CD14-positive monocyte (primary cell): Measurements from ENCODE around the gene TJP2. TPM values are rescaled to one million over a fixed set of nuclear protein-coding genes. Genes with fewer than 3 reads are reported as not detected.

Experiments
- DNase-seq, 3 donors: peaks; one replicate each; pipeline ENCODE4 v3.0.0-alpha.2; 2011 to 2022
- H2AFZ ChIP-seq: 2 replicates; pipeline ENCODE4 v1.6.0; 2012; ENCODE audit warnings: mild to moderate bottlenecking, low read depth, low read length, inconsistent platforms; ENCODE audit not compliant: insufficient read depth, poor library complexity, severe bottlenecking
- H3K27ac ChIP-seq, 2 donors: 1 replicate in 1 of 2; 2 replicates in 1 of 2; pipeline ENCODE4 v1.5.1; 2012 to 2013; ENCODE audit warnings: low read length in 2 of 2, control low read depth in 1 of 2, inconsistent platforms in 1 of 2, low read depth in 1 of 2, mild to moderate bottlenecking in 1 of 2
- H3K27me3 ChIP-seq, 2 donors: one replicate each; pipeline versions ENCODE4 v1.6.0 to v1.6.1; 2011 to 2013; ENCODE audit warnings: low read length in 2 of 2; ENCODE audit not compliant: control insufficient read depth in 2 of 2, insufficient read depth in 2 of 2
- H3K36me3 ChIP-seq, 2 donors: replicated peaks in 1 of 2; 1 replicate in 1 of 2; 2 replicates in 1 of 2; pipeline versions ENCODE4 v1.5.1 to v1.6.1; 2012 to 2013; ENCODE audit warnings: low read length in 2 of 2, control low read depth in 1 of 2, inconsistent platforms in 1 of 2, mild to moderate bottlenecking in 1 of 2; ENCODE audit not compliant: insufficient read depth in 2 of 2, control insufficient read depth in 1 of 2
- H3K4me1 ChIP-seq, 2 donors: 1 replicate in 1 of 2; 2 replicates in 1 of 2; pipeline versions ENCODE4 v1.5.1 to v1.6.1; 2012 to 2013; ENCODE audit warnings: low read length in 2 of 2, control low read depth in 1 of 2, inconsistent platforms in 1 of 2, mild to moderate bottlenecking in 1 of 2, moderate library complexity in 1 of 2; ENCODE audit not compliant: insufficient read depth in 2 of 2, control insufficient read depth in 1 of 2
- H3K4me2 ChIP-seq: replicated peaks from 2 replicates; pipeline ENCODE3; 2012; ENCODE audit warnings: low read length, moderate library complexity, mild to moderate bottlenecking; ENCODE audit not compliant: poor library complexity, severe bottlenecking; ENCODE audit errors: extremely low read depth
- H3K4me3 ChIP-seq, 3 experiments: fragments of 200-600 bp in 1 of 3; sonication (generic) in 1 of 3; replicated peaks in 1 of 3; 1 replicate in 2 of 3; 2 replicates in 1 of 3; pipeline ENCODE4 v1.5.1; 2011 to 2013; ENCODE audit warnings: low read length in 3 of 3, mild to moderate bottlenecking in 3 of 3, control low read depth in 2 of 3, low read depth in 2 of 3, inconsistent platforms in 1 of 3, moderate library complexity in 1 of 3
- H3K79me2 ChIP-seq: 2 replicates; pipeline ENCODE4 v1.6.0; 2012; ENCODE audit warnings: mild to moderate bottlenecking, control low read depth, inconsistent platforms, low read length, moderate library complexity; ENCODE audit not compliant: insufficient read depth
- H3K9ac ChIP-seq: 2 replicates; pipeline ENCODE4 v1.6.0; 2017; ENCODE audit warnings: low read length, mild to moderate bottlenecking; ENCODE audit not compliant: insufficient read depth, poor library complexity, severe bottlenecking
- H3K9me3 ChIP-seq, 2 donors: replicated peaks in 1 of 2; 1 replicate in 1 of 2; 2 replicates in 1 of 2; pipeline versions ENCODE4 v1.5.1 to v1.6.1; 2012 to 2013; ENCODE audit warnings: low read length in 2 of 2, control low read depth in 1 of 2; ENCODE audit not compliant: control insufficient read depth in 1 of 2, insufficient read depth in 1 of 2
- H4K20me1 ChIP-seq: 2 replicates; pipeline ENCODE4 v1.6.0; 2012; ENCODE audit warnings: mild to moderate bottlenecking, low read length, control low read depth, moderate library complexity; ENCODE audit not compliant: insufficient read depth
- H3K27ac Mint-ChIP-seq, 7 donors: one replicate each; pipeline ENCODE4 v1.8.0; 2020; ENCODE audit warnings: mild to moderate bottlenecking in 7 of 7, mixed read lengths in 7 of 7, moderate library complexity in 6 of 7, inconsistent platforms in 2 of 7
- H3K27me3 Mint-ChIP-seq, 3 donors: one replicate each; pipeline ENCODE4 v1.8.0; 2021 to 2022; ENCODE audit warnings: low read depth in 3 of 3, mild to moderate bottlenecking in 3 of 3, mixed read lengths in 3 of 3, moderate library complexity in 3 of 3, inconsistent platforms in 1 of 3
- H3K36me3 Mint-ChIP-seq, 2 donors: one replicate each; pipeline ENCODE4 v1.8.0; 2020; ENCODE audit warnings: mixed read lengths in 2 of 2, inconsistent platforms in 1 of 2, mild to moderate bottlenecking in 1 of 2
- H3K4me1 Mint-ChIP-seq: one replicate; pipeline ENCODE4 v1.8.0; 2020; ENCODE audit warnings: mild to moderate bottlenecking, mixed read lengths
- H3K4me3 Mint-ChIP-seq, 2 donors: one replicate each; pipeline ENCODE4 v1.8.0; 2020; ENCODE audit warnings: mild to moderate bottlenecking in 2 of 2, mixed read lengths in 2 of 2, moderate library complexity in 1 of 2
- H3K9me3 Mint-ChIP-seq, 7 donors: one replicate each; pipeline ENCODE4 v1.8.0; 2020 to 2022; ENCODE audit warnings: mixed read lengths in 7 of 7, mild to moderate bottlenecking in 6 of 7, moderate library complexity in 6 of 7, inconsistent platforms in 2 of 7
- CTCF ChIP-seq: fragments of 200-600 bp; IDR thresholded peaks from one replicate; pipeline ENCODE4 v1.8.0; 2022; ENCODE audit warnings: antibody characterized with exemption, mild to moderate bottlenecking
- WGBS: methylation state at CpG from one replicate; pipeline ENCODE4 v1.1.5; 2013; ENCODE audit warnings: missing lambda C conversion rate; ENCODE audit not compliant: insufficient coverage; 5-methylcytosine and 5-hydroxymethylcytosine counted together
- intact Hi-C, 2 donors: fragments of 100-400 bp; cut with micrococcal nuclease; formaldehyde crosslinking; loops; one replicate each; pipeline versions ENCODE4 v1.15.0 to v1.15.1; 2023
- polyA plus RNA-seq, 3 donors: library from polyadenylated mRNA; depleted of rRNA in 1 of 3; unstranded in 2 of 3; stranded (reverse) in 1 of 3; fragments of 300-500 nt in 2 of 3; fragments of >200 nt in 1 of 3; fragmentation: Illumina TruSeq in 2 of 3; gene quantifications; 1 replicate in 2 of 3; 2 replicates in 1 of 3; pipeline ENCODE4 v1.2.3, GENCODE V29; 2012 to 2021

The TJP2 gene
- polyA plus RNA-seq, 3 donors, result 8.0 to 17.8 (median 13.8) TPM

DNA sequence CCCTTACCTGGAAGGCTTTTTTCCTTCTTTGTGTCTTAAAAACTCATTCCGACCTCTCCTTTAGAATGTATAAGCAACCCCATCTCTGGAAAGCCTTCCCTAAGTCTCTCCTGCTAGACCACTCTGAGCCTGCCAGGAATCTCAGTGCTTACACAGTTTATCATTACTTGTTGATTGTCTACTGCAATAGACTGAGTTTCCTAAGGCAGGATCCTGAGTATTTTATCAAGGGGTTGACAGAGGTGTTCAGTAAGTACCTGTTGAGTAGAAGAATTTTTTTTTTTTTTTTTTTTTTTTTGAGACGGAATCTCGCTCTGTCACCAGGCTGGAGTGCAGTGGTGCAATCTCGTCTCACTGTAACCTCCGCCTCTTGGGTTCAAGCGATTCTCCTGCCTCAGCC lies 2.6 kb upstream of the TJP2 start:
- H3K9ac ChIP-seq, result no peak overlapping the region
- H3K27me3 ChIP-seq, result no peaks in the 10 kb centered on the region
- intact Hi-C loops, result no loop called here
- H3K4me1 ChIP-seq, result peaks cover 53 to 65% of the 10 kb centered on the region in 2 donors
- TF ChIP-seq CTCF, result no peak
- H3K79me2 ChIP-seq, result peaks cover 7% of the 10 kb centered on the region
- no peak overlapping the region for H2AFZ ChIP-seq
- 90% methylated on average over 5 of the region's 6 CpGs for WGBS
- H3K9me3 Mint-ChIP-seq, result peaks cover 0 to 2% (median 0%) of the 10 kb centered on the region in 7 donors
- peak overlapping the region in 3 of 7 donors; percentile 10 to 83 (median 56) for H3K27ac Mint-ChIP-seq
- DNase-seq, result no peak
- peak overlapping the region in 1 of 2 donors; percentile 46 for H3K27ac ChIP-seq
- peaks cover 4 to 16% (median 15%) of the 10 kb centered on the region in 3 donors for H3K27me3 Mint-ChIP-seq
- no peaks in the 10 kb centered on the region for H3K36me3 ChIP-seq
- H4K20me1 ChIP-seq, result no peaks in the 10 kb centered on the region
- no peaks in the 10 kb centered on the region for H3K9me3 ChIP-seq
- H3K4me3 ChIP-seq, result no peak overlapping the region
- H3K4me3 Mint-ChIP-seq, result no peak overlapping the region
- H3K36me3 Mint-ChIP-seq, result peaks cover 0 to 5% of the 10 kb centered on the region in 2 donors
- peaks cover 64% of the 10 kb centered on the region for H3K4me1 Mint-ChIP-seq
- H3K4me2 ChIP-seq, result no peak overlapping the region

- WGBS, result 100% methylated on average over 4 of the region's 6 CpGs
- Mint-ChIP-seq H3K4me3 (no peak overlapping the region), H3K27ac (no peak overlapping the region), H3K36me3 (peaks cover 0 to 6% of the 10 kb centered on the region in 2 donors), H3K27me3 (peaks cover 4 to 16% (median 15%) of the 10 kb centered on the region in 3 donors), H3K9me3 (peaks cover 0 to 2% (median 0%) of the 10 kb centered on the region in 7 donors), H3K4me1 (peaks cover 68% of the 10 kb centered on the region)
- H3K9me3 ChIP-seq, result no peaks in the 10 kb centered on the region
- no peak overlapping the region for H3K27ac ChIP-seq
- intact Hi-C loops, result no loop called here
- no peak overlapping the region for H3K4me2 ChIP-seq
- H3K27me3 ChIP-seq, result no peaks in the 10 kb centered on the region
- H3K36me3 ChIP-seq, result no peaks in the 10 kb centered on the region
- no peak for DNase-seq
- no peak overlapping the region for H3K9ac ChIP-seq
- peaks cover 15% of the 10 kb centered on the region for H3K79me2 ChIP-seq
- H2AFZ ChIP-seq, result no peak overlapping the region
- no peak overlapping the region for H3K4me3 ChIP-seq
- no peak for TF ChIP-seq CTCF
- no peaks in the 10 kb centered on the region for H4K20me1 ChIP-seq
- peaks cover 56 to 71% of the 10 kb centered on the region in 2 donors for H3K4me1 ChIP-seq
Observed at GRCh38 chr9:69172895-69173294, 1.2 kb upstream of the TJP2 start.
